Keratinocyte (primary cell): Measurements from ENCODE around the gene MICAL2.

ENCODE experiments used
- EZH2 ChIP-seq: IDR thresholded peaks from one replicate; pipeline ENCODE4 v1.6.1; 2012; ENCODE audit warnings: inconsistent platforms, mild to moderate bottlenecking, low read length, moderate library complexity
- TF ChIP-seq, protein P1 (sequence below), 3 experiments: IDR thresholded peaks in 1 of 3; conservative IDR thresholded peaks in 1 of 3; optimal IDR thresholded peaks in 1 of 3; 2 replicates in 2 of 3; 3 replicates in 1 of 3; pipeline versions ENCODE3 to v1.5.1; 2011; ENCODE audit warnings: low read length in 3 of 3, mild to moderate bottlenecking in 3 of 3, moderate library complexity in 2 of 3, control low read depth in 1 of 3, inconsistent platforms in 1 of 3; ENCODE audit not compliant: insufficient read depth in 2 of 3; ENCODE audit errors: extremely low read depth in 1 of 3

DNA sequence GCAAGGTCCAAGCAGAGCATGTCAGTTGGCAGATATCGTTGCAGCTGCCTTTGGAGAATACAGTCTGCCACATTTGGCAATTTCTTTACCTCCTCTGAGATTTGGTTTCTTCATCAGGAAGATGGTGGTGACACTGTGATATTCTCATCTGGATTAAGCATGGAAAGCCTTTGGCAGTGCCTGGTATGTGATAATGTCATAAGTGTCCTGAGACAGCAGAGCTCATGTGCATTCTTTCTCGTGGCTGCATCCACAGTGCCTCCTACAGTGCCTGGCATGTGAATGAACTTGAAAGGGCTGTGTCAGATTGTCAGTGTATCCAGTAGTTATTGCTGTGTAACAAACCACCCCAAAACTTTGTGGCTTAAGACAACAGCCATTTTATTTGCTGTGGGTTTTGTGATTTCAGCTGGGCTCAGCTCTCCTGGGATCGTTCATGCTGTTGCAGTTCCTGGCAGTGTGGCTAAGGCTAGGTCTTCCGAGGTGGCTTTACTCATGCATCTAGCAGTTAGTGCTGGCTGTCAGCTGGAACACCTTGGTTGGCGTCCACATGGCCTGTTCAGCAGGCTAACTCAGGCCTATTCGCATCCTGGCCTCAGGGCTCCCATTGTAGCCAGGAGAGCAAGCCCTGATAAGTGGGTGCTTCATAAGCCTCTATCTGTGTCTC, 35.7 kb upstream of the MICAL2 start:
- TF ChIP-seq, protein P1, sequence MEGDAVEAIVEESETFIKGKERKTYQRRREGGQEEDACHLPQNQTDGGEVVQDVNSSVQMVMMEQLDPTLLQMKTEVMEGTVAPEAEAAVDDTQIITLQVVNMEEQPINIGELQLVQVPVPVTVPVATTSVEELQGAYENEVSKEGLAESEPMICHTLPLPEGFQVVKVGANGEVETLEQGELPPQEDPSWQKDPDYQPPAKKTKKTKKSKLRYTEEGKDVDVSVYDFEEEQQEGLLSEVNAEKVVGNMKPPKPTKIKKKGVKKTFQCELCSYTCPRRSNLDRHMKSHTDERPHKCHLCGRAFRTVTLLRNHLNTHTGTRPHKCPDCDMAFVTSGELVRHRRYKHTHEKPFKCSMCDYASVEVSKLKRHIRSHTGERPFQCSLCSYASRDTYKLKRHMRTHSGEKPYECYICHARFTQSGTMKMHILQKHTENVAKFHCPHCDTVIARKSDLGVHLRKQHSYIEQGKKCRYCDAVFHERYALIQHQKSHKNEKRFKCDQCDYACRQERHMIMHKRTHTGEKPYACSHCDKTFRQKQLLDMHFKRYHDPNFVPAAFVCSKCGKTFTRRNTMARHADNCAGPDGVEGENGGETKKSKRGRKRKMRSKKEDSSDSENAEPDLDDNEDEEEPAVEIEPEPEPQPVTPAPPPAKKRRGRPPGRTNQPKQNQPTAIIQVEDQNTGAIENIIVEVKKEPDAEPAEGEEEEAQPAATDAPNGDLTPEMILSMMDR (optimal IDR thresholded peaks at IDR 0.05 in 1 of 3, IDR thresholded peaks at IDR 0.05 in 1 of 3, conservative IDR thresholded peaks at IDR 0.05 in 1 of 3; ENCODE audit: extremely low read depth in 1 of 3, insufficient read depth in 2 of 3, low read length in 3 of 3), result no peak
- no peak for TF ChIP-seq EZH2
